Femur (tissue), 1 donor: ENCODE measurements around the gene G6PD.

Experiments
- DNase-seq: peaks from one replicate; pipeline ENCODE4 v3.0.0-alpha.2; 2017

The G6PD gene

DNA sequence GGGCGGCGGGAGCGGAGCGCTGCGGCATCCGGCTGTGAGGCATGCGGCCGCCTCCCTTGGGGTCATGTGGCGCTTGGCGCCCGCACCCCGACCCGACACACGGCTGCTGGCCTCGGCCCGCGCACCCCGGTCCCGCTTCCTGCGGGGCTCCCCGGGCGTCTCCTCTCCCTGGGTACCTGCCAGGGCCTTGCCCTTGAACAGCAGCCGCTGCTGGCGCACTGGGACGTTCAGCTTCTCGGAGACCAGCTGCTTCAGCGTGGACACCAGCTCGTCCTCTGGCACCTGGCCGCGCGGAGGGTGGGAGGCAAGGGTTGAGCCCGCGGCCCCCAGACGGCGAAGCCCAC, 60.6 kb downstream of the G6PD start:
- DNase-seq, result peak; percentile 35

DNA sequence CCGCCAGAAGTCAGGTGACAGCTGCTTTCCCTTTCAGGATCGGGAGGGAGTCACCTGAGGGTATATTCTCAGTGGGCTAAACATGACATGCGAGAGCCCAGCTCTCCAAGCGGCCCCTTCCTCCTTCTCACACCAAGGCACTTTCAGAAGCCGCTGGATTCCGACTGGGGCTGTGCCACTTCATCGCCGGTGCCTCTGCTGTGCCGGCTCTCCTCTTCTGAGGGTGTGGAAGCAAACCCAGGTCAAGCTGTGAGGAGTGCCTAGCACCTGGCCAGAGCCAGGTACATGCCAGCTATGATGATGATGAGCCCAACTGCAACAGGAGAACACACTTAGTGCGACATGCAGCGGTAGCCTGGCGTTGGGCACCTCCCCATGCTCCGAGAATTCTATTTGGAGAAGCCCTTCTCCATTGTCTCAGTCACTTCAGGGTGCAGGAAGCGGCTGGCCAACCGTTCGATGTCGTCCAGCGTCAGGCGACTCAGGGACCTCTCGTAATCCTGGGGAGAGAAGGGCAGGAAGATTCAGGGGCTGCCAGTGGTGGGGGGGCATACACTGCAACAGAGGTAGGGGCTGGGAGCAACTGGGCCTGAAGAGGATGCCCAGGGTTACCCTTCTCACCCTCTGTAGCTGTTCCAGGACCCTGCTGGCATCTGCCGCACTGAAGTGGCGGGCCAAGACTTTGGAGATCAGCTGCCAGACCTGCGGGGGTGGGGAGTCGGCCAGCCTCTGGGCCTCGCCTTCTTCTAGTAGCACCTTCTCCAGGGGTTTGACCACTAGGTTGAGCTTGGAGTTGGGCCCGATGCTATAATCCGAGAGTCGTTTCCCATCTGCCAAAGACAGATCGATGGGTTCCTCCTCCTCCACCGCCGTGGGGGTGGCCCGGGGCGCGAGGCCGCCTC, 61.2 kb downstream of the G6PD start:
- DNase-seq, result no peak

DNA sequence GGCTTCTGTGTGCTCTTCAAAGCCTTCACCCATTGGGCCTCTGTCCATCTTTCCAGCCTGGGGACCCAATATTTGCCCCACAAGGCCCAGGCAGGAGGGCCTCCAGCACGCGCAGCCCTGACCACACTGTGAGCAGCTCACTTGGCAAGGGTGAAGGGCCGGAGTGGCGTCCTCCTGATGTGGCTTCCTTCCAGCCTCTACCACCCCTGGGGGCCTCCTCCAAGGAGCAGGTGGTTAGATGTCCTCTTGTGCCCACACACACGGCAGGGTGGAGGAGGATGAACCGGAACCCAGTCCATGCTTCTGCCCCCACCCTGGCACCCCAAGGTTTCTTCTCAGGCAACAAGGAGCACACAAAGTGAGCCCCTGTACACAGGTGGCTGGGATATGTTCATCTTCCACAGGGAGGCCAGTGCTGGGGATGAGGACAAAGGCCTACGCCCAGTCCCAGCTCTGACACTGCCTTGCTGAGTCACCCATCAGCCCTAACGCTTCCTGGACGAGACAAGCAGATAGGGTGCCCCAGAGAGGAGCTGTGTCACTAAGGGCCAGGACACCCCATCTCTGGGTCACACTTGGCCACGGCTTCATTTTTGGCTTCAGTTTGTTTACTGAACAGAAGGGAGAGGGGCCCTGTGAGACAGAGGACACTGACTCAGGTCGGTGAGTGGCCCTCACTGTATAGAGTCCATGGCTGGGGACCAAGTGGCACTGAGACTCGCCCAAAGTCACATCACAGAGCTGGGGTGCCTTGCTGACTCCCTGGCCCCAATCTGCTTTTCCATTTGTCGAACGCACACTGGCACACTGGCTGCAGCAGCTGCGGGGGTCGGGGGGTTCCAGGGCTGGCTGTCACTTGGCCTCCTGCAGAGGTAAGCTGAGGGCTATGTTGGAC, 62.1 kb downstream of the G6PD start:
- no peak for DNase-seq

DNA sequence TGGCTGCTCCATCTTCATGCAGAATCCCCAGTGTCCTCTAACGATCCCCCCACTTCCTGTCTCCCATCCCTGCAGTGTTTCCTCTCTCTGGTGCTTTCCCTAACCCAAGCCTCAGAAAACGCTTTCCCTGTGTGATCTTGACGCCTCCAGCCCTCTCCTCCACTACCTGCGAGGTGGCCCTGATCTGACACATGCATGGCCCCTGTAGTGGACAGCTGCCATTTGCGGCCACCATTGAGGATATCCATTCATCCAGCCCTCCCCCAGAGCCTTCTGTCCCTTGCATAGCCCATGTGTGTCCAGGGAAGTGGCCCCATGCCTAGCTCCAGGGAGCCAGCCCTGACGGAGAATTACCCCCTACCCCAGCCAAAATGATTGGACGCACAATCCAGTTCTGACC, 63.3 kb downstream of the G6PD start:
- no peak for DNase-seq

DNA sequence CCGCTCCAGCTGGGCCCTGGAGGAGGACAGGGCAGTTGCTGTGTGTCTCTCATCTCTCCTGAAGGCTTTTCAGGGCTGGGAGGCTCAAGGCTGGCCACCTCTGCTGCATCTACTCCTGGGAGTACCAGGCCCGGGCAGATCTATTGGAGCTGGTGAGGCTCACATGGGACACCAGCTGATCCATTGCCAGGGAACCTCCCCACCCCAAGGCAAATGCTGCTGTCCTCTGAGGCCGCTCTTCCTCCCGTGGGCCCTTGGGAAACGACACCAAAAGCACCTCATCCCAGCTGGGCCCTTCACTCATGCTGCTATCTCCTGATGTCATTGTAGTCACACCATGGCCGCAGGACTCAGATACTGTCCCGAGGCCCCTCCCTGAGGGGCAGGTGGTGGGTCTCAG, 63.9 kb downstream of the G6PD start:
- no peak for DNase-seq

DNA sequence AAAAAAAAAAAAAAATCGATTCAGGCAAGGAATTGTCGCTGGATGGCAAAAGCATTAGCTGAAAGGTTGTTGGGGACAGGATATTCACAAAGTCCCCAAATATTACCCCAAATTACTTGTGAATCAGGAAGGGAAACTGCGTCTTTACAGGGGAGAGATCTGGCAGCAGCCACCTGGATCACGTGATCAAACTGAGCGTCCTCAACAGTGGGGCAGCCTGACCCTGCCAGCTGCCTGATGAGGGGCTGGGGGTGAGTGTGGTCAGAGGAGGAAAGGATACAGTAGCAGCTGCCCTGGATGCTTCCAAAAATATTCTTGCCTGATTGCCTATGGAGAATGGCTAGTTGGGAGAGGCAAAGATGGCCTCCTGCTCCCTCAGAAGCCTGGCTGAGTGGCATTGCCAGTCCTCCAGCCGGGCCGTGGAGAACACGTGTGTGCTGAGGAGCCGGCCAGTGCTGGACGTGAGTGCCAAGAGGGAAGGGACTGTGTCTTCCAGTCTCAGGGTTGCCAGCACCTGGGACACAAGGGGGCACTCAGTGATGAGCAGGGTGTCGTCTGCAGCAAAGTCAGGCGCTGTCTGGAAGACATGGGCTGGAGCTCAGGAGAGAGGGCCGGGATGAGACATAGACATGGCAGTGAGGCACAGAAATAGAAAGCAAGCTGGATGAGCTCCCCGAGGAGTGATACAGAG, 64.6 kb downstream of the G6PD start:
- no peak for DNase-seq
